ENCODE data around the gene PACSIN3. TPM values are rescaled to one million over a fixed set of nuclear protein-coding genes. Genes with fewer than 3 reads are reported as not detected.

The PACSIN3 gene
- total RNA-seq, 3 donors from 2014 or later (not counting 1 experiment from before 2014, with no cell fraction given), result 1.3 TPM; not detected in 2

- DNase-seq (no peak), ATAC-seq (no peak)
- no peak overlapping the region for H3K27ac Mint-ChIP-seq
- H3K4me1 ChIP-seq (ENCODE audit: control insufficient read depth, insufficient read depth, low read length), result peaks cover 31% of the 10 kb centered on the region
- no peaks in the 10 kb centered on the region for H3K27me3 ChIP-seq (ENCODE audit: control insufficient read depth, insufficient read depth, low read length)
- H3K4me1 Mint-ChIP-seq, result peaks cover 26 to 30% of the 10 kb centered on the region in 2 donors
- H3K27me3 Mint-ChIP-seq (ENCODE audit: low read depth in 2 of 2), result no peaks in the 10 kb centered on the region
- no peaks in the 10 kb centered on the region for H3K36me3 Mint-ChIP-seq
- intact Hi-C loops (cut with micrococcal nuclease), result no loop called here
- H3K27ac ChIP-seq (ENCODE audit: low read length), result no peak overlapping the region
- no peak overlapping the region for H3K4me3 Mint-ChIP-seq
- no peak overlapping the region for H3K4me3 ChIP-seq (ENCODE audit: low read length)
- no peaks in the 10 kb centered on the region for H3K9me3 ChIP-seq (ENCODE audit: control insufficient read depth, insufficient read depth, low read length)
- H3K9me3 Mint-ChIP-seq, result no peaks in the 10 kb centered on the region
- no peak for TF ChIP-seq CTCF (IDR thresholded peaks at IDR 0.05)
- H3K36me3 ChIP-seq (ENCODE audit: control insufficient read depth, insufficient read depth, low read length), result no peaks in the 10 kb centered on the region
- 70% methylated on average over 16 of the region's 16 CpGs for WGBS (ENCODE audit: insufficient coverage)
These were observed 33.9 kb downstream of the PACSIN3 start for GRCh38 chr11:47152126-47152952.

- H3K4me3 Mint-ChIP-seq, result no peak overlapping the region
- ATAC-seq, result no peak
- Histone ChIP-seq H3K4me1 (ENCODE audit: control insufficient read depth, insufficient read depth, low read length) (peaks cover 17% of the 10 kb centered on the region), H3K27ac (ENCODE audit: low read length) (no peak overlapping the region), H3K27me3 (ENCODE audit: control insufficient read depth, insufficient read depth, low read length) (no peaks in the 10 kb centered on the region), H3K36me3 (ENCODE audit: control insufficient read depth, insufficient read depth, low read length) (no peaks in the 10 kb centered on the region), H3K9me3 (ENCODE audit: control insufficient read depth, insufficient read depth, low read length) (no peaks in the 10 kb centered on the region), H3K4me3 (ENCODE audit: low read length) (no peak overlapping the region)
- no peaks in the 10 kb centered on the region for H3K36me3 Mint-ChIP-seq
- H3K4me1 Mint-ChIP-seq, result peaks cover 16% of the 10 kb centered on the region in 2 donors
- H3K27ac Mint-ChIP-seq, result no peak overlapping the region
- 56% methylated on average over 1 of the region's 2 CpGs for WGBS (ENCODE audit: insufficient coverage)
- no peak for TF ChIP-seq CTCF (IDR thresholded peaks at IDR 0.05)
- H3K27me3 Mint-ChIP-seq (ENCODE audit: low read depth in 2 of 2), result no peaks in the 10 kb centered on the region
- no peaks in the 10 kb centered on the region for H3K9me3 Mint-ChIP-seq
- intact Hi-C loops (cut with micrococcal nuclease), result no loop called here
- DNase-seq, result no peak
These were observed 36.5 kb downstream of the PACSIN3 start for GRCh38 chr11:47149782-47150181.

GRCh38 chr11:47148903-47149531 is 37.2 kb downstream of the PACSIN3 start:
- Histone ChIP-seq H3K27ac (ENCODE audit: low read length) (no peak overlapping the region), H3K36me3 (ENCODE audit: control insufficient read depth, insufficient read depth, low read length) (no peaks in the 10 kb centered on the region), H3K4me1 (ENCODE audit: control insufficient read depth, insufficient read depth, low read length) (peaks cover 11% of the 10 kb centered on the region), H3K9me3 (ENCODE audit: control insufficient read depth, insufficient read depth, low read length) (no peaks in the 10 kb centered on the region), H3K4me3 (ENCODE audit: low read length) (no peak overlapping the region), H3K27me3 (ENCODE audit: control insufficient read depth, insufficient read depth, low read length) (no peaks in the 10 kb centered on the region)
- no peaks in the 10 kb centered on the region for H3K9me3 Mint-ChIP-seq
- H3K27me3 Mint-ChIP-seq (ENCODE audit: low read depth in 2 of 2), result no peaks in the 10 kb centered on the region
- DNase-seq (no peak), ATAC-seq (no peak)
- peaks cover 9 to 10% of the 10 kb centered on the region in 2 donors for H3K4me1 Mint-ChIP-seq
- 94% methylated on average over 10 of the region's 10 CpGs for WGBS (ENCODE audit: insufficient coverage)
- no peak overlapping the region for H3K4me3 Mint-ChIP-seq
- intact Hi-C loops (cut with micrococcal nuclease), result no loop called here
- no peak for TF ChIP-seq CTCF (IDR thresholded peaks at IDR 0.05)
- H3K36me3 Mint-ChIP-seq, result no peaks in the 10 kb centered on the region
- H3K27ac Mint-ChIP-seq, result no peak overlapping the region
